Mucosa of rectum (tissue), 2 donors: ENCODE results near the gene ABLIM3.

Experiments used
- H3K27ac ChIP-seq, 2 donors: one replicate each; pipeline ENCODE4 v1.7.0; 2013; ENCODE audit warnings: inconsistent platforms in 2 of 2, low read depth in 2 of 2, low read length in 2 of 2
- H3K27me3 ChIP-seq, 2 donors: one replicate each; pipeline ENCODE4 v1.7.0; 2013; ENCODE audit warnings: low read length in 2 of 2; ENCODE audit not compliant: control insufficient read depth in 2 of 2, insufficient read depth in 2 of 2
- H3K36me3 ChIP-seq, 2 donors: one replicate each; pipeline ENCODE4 v1.7.0; 2013; ENCODE audit warnings: low read length in 2 of 2; ENCODE audit not compliant: control insufficient read depth in 2 of 2, insufficient read depth in 2 of 2
- H3K4me1 ChIP-seq, 2 donors: one replicate each; pipeline ENCODE4 v1.7.0; 2013; ENCODE audit warnings: low read length in 2 of 2, mild to moderate bottlenecking in 1 of 2; ENCODE audit not compliant: control insufficient read depth in 2 of 2, insufficient read depth in 2 of 2
- H3K4me3 ChIP-seq, 2 donors: one replicate each; pipeline ENCODE4 v1.7.0; 2013; ENCODE audit warnings: low read length in 2 of 2
- H3K9ac ChIP-seq, 2 donors: one replicate each; pipeline ENCODE4 v1.7.0; 2013; ENCODE audit warnings: low read length in 2 of 2, low read depth in 1 of 2, mild to moderate bottlenecking in 1 of 2
- H3K9me3 ChIP-seq, 2 donors: one replicate each; pipeline ENCODE4 v1.7.0; 2013; ENCODE audit warnings: low read length in 2 of 2; ENCODE audit not compliant: control insufficient read depth in 2 of 2
- donor health status: healthy.
- donor health status: Normal muscosa, but diverticular disease.

The ABLIM3 gene

DNA sequence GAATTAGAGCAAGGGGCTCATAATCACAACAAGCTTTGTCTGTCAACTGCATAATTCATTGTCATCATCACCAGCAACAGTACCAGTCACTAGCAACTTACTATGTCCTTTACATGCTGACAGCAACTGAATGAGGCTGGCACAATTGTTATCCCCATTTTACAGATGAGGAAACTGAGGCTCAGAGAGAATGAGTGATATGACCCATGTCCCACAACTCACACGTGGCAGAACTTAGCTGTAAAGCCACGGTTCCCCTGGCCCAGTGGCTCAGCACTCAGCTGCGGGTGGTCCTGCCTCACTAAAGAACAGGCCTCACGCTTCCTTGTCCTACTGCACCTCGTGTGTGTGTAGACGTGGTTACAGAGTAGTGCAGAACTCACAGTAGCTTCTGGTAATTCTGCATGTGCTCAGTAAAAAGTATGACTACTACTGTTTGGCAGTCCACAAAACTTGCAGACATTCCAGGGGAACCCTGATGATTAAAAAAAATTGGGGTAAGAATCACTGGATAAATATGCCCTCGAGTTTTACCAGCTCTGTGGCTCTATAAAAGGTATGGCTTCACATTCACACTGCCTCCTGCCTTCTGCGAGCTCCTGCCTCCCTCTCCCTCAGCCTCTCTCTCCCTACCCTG lies 160.6 kb downstream of the ABLIM3 start:
- no peak overlapping the region for H3K4me3 ChIP-seq
- no peaks in the 10 kb centered on the region for H3K36me3 ChIP-seq
- no peaks in the 10 kb centered on the region for H3K9me3 ChIP-seq
- H3K27ac ChIP-seq: no peak overlapping the region
- no peaks in the 10 kb centered on the region for H3K27me3 ChIP-seq
- no peak overlapping the region for H3K9ac ChIP-seq
- H3K4me1 ChIP-seq: no peaks in the 10 kb centered on the region

DNA sequence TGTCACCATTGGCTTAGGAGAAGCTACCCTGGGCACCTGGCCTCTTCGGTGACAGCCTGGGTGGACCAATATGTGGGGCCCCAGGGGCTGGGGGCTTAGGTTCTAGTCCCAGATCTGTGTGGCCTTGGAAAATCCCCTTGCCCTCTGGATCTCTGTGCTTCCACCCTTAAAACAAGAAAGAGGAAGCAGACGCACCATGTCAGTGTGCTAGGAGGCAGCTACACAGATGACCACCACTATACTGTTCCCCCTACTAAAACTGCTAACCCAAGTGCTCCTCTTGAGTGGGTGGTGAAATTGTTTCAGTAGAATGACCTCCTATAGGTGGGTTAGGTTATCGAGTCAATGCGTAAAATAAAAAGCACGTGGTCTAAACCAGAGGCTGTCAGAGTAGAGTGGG lies 161.3 kb downstream of the ABLIM3 start:
- Histone ChIP-seq H3K9me3 (no peaks in the 10 kb centered on the region), H3K9ac (no peak overlapping the region), H3K4me3 (no peak overlapping the region), H3K27me3 (no peaks in the 10 kb centered on the region), H3K27ac (no peak overlapping the region), H3K36me3 (no peaks in the 10 kb centered on the region), H3K4me1 (no peaks in the 10 kb centered on the region)

DNA sequence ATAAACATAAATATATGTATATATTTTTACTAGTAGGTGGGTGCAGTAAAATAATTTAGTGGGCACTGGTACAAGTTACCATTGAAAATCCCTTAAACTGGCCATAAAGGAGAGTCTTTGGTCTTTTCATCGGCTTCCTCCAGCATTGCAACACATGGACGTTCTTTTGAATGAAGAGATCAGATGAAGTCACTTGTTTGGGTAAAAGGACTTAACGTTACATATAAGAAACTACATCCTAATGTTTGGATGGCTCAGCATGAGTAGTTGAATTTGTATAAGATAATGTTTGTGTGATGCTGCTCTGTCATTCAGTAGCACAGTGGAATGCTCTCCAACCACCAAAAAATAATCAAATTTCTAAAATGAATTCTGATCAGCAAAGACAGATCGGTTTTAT lies 161.9 kb downstream of the ABLIM3 start:
- H3K4me3 ChIP-seq: no peak overlapping the region
- H3K27me3 ChIP-seq: no peaks in the 10 kb centered on the region
- no peaks in the 10 kb centered on the region for H3K4me1 ChIP-seq
- H3K27ac ChIP-seq: no peak overlapping the region
- H3K9me3 ChIP-seq: no peaks in the 10 kb centered on the region
- no peaks in the 10 kb centered on the region for H3K36me3 ChIP-seq
- H3K9ac ChIP-seq: no peak overlapping the region

DNA sequence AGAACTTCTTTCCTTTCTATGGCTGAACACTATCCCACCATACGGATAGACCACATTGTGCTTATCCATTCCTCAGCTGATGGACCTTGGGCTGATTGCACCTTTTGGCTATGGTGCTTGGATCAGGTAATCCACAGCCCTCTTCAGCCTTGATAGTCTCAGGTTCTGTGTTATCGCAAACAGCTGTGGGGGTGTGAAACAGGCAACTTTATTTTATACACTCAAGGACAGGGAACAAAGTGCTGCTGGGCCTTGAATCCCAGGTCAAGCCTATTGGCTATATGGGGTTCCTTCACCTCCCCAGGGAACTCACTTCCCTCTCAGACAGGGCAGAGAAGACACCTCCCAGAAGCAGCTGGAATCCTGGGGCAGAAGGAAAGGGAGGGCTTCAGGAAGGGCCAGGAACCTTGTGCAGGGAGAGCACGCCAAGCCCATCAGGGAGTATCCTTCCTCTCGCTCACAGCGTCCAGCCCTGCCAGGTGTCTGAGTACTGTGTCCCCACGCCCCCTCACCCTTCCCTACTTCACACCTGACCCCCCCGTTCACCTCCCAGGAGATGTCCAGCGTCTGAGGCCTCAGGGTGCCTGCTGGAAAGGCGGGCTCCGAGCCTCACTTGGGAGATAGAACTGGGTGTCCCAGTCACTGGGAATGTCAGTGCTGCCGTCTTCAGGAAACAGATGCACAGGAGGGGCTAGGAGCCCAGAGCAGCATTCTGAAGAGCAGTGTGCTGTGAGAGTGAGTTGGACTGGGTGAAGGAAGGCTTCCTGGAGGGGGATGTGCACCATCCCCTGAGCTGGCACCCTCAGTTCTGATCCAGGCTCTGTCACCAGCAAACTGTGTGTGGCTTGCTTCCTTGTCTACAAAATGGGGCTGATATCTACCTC lies 163.1 kb downstream of the ABLIM3 start:
- no peak overlapping the region for H3K27ac ChIP-seq
- no peaks in the 10 kb centered on the region for H3K36me3 ChIP-seq
- no peak overlapping the region for H3K9ac ChIP-seq
- no peaks in the 10 kb centered on the region for H3K27me3 ChIP-seq
- H3K4me1 ChIP-seq: no peaks in the 10 kb centered on the region
- H3K4me3 ChIP-seq: no peak overlapping the region
- no peaks in the 10 kb centered on the region for H3K9me3 ChIP-seq

DNA sequence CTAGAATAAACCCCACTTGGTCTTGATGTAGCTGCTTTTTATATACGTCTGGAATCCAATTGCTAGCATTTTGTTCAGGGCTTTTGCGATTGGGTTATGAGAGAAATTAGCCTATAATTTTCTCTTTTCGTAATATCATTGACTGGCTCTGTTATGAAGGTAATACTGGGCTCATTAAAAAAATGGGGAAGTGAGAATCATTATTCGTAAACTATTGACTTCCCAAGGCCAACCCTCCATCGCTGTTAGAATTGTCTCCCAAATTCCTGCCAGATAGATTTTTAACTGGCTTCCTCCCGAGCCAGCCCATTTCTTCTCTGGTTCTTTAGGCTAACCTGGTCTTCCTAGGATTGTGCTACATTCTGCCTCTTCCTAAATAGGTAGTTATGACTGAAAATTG lies 168.1 kb downstream of the ABLIM3 start:
- Histone ChIP-seq H3K36me3 (no peaks in the 10 kb centered on the region), H3K4me1 (no peaks in the 10 kb centered on the region), H3K9me3 (no peaks in the 10 kb centered on the region), H3K27ac (no peak overlapping the region), H3K9ac (no peak overlapping the region), H3K27me3 (no peaks in the 10 kb centered on the region), H3K4me3 (no peak overlapping the region)
